ENCODE results near the gene KSR2.

DNA sequence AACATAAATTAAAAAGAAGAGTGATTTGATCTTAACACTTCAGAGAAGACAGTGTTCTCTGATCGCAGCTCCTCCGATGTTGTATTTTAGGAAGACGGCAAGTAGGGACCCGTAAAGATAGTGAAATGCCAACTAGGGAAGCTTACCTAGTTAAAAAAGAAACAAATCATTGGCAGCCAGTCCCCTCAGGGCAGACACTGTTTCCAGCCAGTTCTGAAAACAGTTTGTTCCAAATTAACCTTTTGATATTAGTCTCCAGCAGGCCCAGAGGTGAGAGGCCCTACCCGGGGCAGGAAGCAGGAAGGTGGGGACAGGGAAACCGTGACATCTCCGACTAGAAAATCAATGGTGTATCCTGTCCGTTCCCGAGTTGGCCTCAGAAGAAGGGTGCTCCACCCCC lies 56.0 kb downstream of the KSR2 start:
- TF ChIP-seq CTCF (IDR thresholded peaks at IDR 0.05 in 4 of 5, conservative IDR thresholded peaks at IDR 0.05 in 1 of 5) = no peak
- TF ChIP-seq POLR2A (IDR thresholded peaks at IDR 0.05) = no peak

Measured in gastrocnemius medialis (tissue), 4 donors.